Neural cell (in vitro differentiated cells): Measurements from ENCODE around the gene C1orf198. TPM values are rescaled to one million over a fixed set of nuclear protein-coding genes. Genes with fewer than 3 reads are reported as not detected.

Experiments used
- H2AFZ ChIP-seq: fragments of 200-600, 300-800 bp; sonication (generic), shearing (Covaris generic); 2 replicates; pipeline ENCODE4 v1.6.0; 2014; ENCODE audit warnings: low read depth, mild to moderate bottlenecking, antibody characterized with exemption, low read length, moderate library complexity
- H3F3A ChIP-seq: fragments of 200-600 bp; shearing (Covaris generic); 2 replicates; pipeline ENCODE4 v1.6.1; 2016; ENCODE audit warnings: mild to moderate bottlenecking, moderate library complexity, mixed read lengths, antibody characterized with exemption, low read length; ENCODE audit not compliant: insufficient read depth, poor library complexity, severe bottlenecking
- H3K27ac ChIP-seq: fragments of 200-600, 300-800 bp; sonication (generic), shearing (Covaris generic); 2 replicates; pipeline ENCODE4 v1.5.1; 2014; ENCODE audit warnings: mild to moderate bottlenecking, low read length, moderate library complexity
- H3K27me3 ChIP-seq: fragments of 300-800, 200-600 bp; sonication (generic), shearing (Covaris generic); 2 replicates; pipeline ENCODE4 v1.6.0; 2014; ENCODE audit warnings: mild to moderate bottlenecking, low read depth, low read length, moderate library complexity; ENCODE audit not compliant: insufficient read depth
- H3K36me3 ChIP-seq: fragments of 300-800, 200-600 bp; sonication (generic), shearing (Covaris generic); 2 replicates; pipeline ENCODE4 v1.5.1; 2014; ENCODE audit warnings: mild to moderate bottlenecking, antibody characterized with exemption, low read length, moderate library complexity; ENCODE audit not compliant: insufficient read depth
- H3K4me2 ChIP-seq: fragments of 300-800, 200-600 bp; sonication (generic), shearing (Covaris generic); 2 replicates; pipeline ENCODE4 v1.6.0; 2014; ENCODE audit warnings: mild to moderate bottlenecking, low read length
- H3K4me3 ChIP-seq: fragments of 300-800, 200-600 bp; sonication (generic), shearing (Covaris generic); 2 replicates; pipeline ENCODE4 v1.5.1; 2014; ENCODE audit warnings: mild to moderate bottlenecking, low read length, moderate library complexity
- H3K79me2 ChIP-seq: fragments of 200-600 bp; shearing (Covaris generic); replicated peaks from 2 replicates; pipeline ENCODE4 v1.6.0; 2014; ENCODE audit warnings: mild to moderate bottlenecking, low read length, moderate library complexity; ENCODE audit not compliant: insufficient read depth
- H3K9ac ChIP-seq: fragments of 300-800, 200-600 bp; sonication (generic), shearing (Covaris generic); 2 replicates; pipeline ENCODE4 v1.6.1; 2016; ENCODE audit warnings: mild to moderate bottlenecking, low read length, mixed read lengths
- H3K9me2 ChIP-seq: fragments of 200-600 bp; shearing (Covaris generic); 2 replicates; pipeline ENCODE4 v1.6.1; 2016; ENCODE audit warnings: mild to moderate bottlenecking, low read length, mixed read lengths; ENCODE audit not compliant: insufficient read depth
- H3K9me3 ChIP-seq: fragments of 200-600, 300-800 bp; sonication (generic), shearing (Covaris generic); 2 replicates; pipeline ENCODE4 v1.6.1; 2016; ENCODE audit warnings: mild to moderate bottlenecking, mixed run types, low read length, moderate library complexity, mixed read lengths
- H4K20me1 ChIP-seq: fragments of 200-600 bp; shearing (Covaris generic); 2 replicates; pipeline ENCODE4 v1.6.1; 2016; ENCODE audit warnings: mild to moderate bottlenecking, mixed run types; ENCODE audit not compliant: insufficient read depth
- EP300 ChIP-seq: fragments of 450-650 bp; conservative IDR thresholded peaks from 2 replicates; pipeline ENCODE4 v1.6.1; 2014; ENCODE audit warnings: antibody characterized with exemption, mild to moderate bottlenecking, moderate library complexity; ENCODE audit not compliant: poor library complexity, severe bottlenecking
- EZH2 ChIP-seq: fragments of 200-600, 300-800 bp; shearing (Covaris generic), sonication (generic); IDR thresholded peaks from 2 replicates; pipeline ENCODE4 v1.6.1; 2014; ENCODE audit warnings: antibody characterized with exemption, low read length, borderline replicate concordance, mild to moderate bottlenecking; ENCODE audit not compliant: insufficient read depth, poor library complexity, severe bottlenecking
- MXI1 ChIP-seq: fragments of 450-650 bp; conservative IDR thresholded peaks from 2 replicates; pipeline ENCODE4 v1.6.1; 2014; ENCODE audit warnings: antibody characterized with exemption, mild to moderate bottlenecking; ENCODE audit not compliant: poor library complexity, severe bottlenecking
- POLR2AphosphoS5 ChIP-seq: IDR thresholded peaks from 2 replicates; pipeline ENCODE4 v1.6.1; 2012
- RAD21 ChIP-seq: fragments of 450-650 bp; conservative IDR thresholded peaks from 2 replicates; pipeline ENCODE4 v1.6.1; 2014; ENCODE audit warnings: antibody characterized with exemption, mild to moderate bottlenecking, moderate library complexity
- SMC3 ChIP-seq: fragments of 450-650 bp; conservative IDR thresholded peaks from 2 replicates; pipeline ENCODE4 v1.6.1; 2014; ENCODE audit warnings: antibody characterized with exemption, mild to moderate bottlenecking, moderate library complexity; ENCODE audit not compliant: poor library complexity
- TAF1 ChIP-seq: IDR thresholded peaks from 2 replicates; pipeline ENCODE4 v1.6.1; 2012; ENCODE audit warnings: low read depth
- polyA plus RNA-seq: library from polyadenylated mRNA; depleted of rRNA; stranded (reverse); fragments of >200 nt; gene quantifications from 2 replicates; pipeline ENCODE4 v1.2.3, GENCODE V29; 2014
- TF ChIP-seq, protein P1 (sequence below): IDR thresholded peaks from 2 replicates; pipeline ENCODE4 v1.6.1; 2012; ENCODE audit warnings: borderline replicate concordance
- TF ChIP-seq, protein P2 (sequence below): fragments of 450-650 bp; IDR thresholded peaks from 2 replicates; pipeline ENCODE4 v1.5.1; 2014; ENCODE audit warnings: antibody characterized with exemption, mild to moderate bottlenecking, moderate library complexity; ENCODE audit not compliant: poor library complexity, severe bottlenecking

C1orf198 gene
- polyA plus RNA-seq, 1 donor from 2014 or later, result 16.7 TPM

DNA sequence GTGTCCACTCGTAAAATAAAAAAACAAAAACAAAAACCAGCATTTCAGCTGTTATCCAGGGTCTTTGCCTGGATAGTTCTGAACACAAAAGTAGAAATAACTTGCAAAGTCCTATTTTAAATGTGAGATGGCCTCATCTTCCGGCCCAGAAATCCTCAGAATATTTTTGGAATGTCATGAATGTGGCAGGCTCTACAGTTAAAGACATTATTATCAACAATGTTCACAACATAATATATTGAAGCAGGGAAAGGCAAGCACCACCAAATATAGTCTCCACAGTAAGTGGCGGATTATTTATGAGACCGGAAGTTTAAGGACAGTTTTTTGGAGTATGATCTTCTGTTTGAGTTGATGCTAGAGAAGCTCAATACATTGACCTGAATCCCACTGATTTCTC, 1.2 kb upstream of the C1orf198 start:
- H3K79me2 ChIP-seq, result peaks cover 27% of the 10 kb centered on the region
- no peaks in the 10 kb centered on the region for H4K20me1 ChIP-seq
- H3K9ac ChIP-seq, result no peak overlapping the region
- no peaks in the 10 kb centered on the region for H3K36me3 ChIP-seq
- H3F3A ChIP-seq, result no peaks in the 10 kb centered on the region
- no peak overlapping the region for H3K27ac ChIP-seq
- no peaks in the 10 kb centered on the region for H3K9me2 ChIP-seq
- no peaks in the 10 kb centered on the region for H3K27me3 ChIP-seq
- TF ChIP-seq, protein P1, sequence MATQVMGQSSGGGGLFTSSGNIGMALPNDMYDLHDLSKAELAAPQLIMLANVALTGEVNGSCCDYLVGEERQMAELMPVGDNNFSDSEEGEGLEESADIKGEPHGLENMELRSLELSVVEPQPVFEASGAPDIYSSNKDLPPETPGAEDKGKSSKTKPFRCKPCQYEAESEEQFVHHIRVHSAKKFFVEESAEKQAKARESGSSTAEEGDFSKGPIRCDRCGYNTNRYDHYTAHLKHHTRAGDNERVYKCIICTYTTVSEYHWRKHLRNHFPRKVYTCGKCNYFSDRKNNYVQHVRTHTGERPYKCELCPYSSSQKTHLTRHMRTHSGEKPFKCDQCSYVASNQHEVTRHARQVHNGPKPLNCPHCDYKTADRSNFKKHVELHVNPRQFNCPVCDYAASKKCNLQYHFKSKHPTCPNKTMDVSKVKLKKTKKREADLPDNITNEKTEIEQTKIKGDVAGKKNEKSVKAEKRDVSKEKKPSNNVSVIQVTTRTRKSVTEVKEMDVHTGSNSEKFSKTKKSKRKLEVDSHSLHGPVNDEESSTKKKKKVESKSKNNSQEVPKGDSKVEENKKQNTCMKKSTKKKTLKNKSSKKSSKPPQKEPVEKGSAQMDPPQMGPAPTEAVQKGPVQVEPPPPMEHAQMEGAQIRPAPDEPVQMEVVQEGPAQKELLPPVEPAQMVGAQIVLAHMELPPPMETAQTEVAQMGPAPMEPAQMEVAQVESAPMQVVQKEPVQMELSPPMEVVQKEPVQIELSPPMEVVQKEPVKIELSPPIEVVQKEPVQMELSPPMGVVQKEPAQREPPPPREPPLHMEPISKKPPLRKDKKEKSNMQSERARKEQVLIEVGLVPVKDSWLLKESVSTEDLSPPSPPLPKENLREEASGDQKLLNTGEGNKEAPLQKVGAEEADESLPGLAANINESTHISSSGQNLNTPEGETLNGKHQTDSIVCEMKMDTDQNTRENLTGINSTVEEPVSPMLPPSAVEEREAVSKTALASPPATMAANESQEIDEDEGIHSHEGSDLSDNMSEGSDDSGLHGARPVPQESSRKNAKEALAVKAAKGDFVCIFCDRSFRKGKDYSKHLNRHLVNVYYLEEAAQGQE, result no peak
- TF ChIP-seq TAF1, result no peak
- H3K4me3 ChIP-seq, result peak overlapping the region; percentile 93
- H3K4me2 ChIP-seq, result no peak overlapping the region
- no peaks in the 10 kb centered on the region for H3K9me3 ChIP-seq
- H2AFZ ChIP-seq, result no peak overlapping the region

GRCh38 chr1:230868736-230869385, 540 bp upstream of the C1orf198 start:
- peak overlapping the region; percentile 60 for H2AFZ ChIP-seq
- peak overlapping the region; percentile 93 for H3K4me3 ChIP-seq
- H3K9me2 ChIP-seq, result no peaks in the 10 kb centered on the region
- TF ChIP-seq MXI1, result peak; percentile 56
- TF ChIP-seq RAD21, result no peak
- H3K4me2 ChIP-seq, result peak overlapping the region; percentile 81
- peak overlapping the region; percentile 28 for H3K27ac ChIP-seq
- no peaks in the 10 kb centered on the region for H3K9me3 ChIP-seq
- H4K20me1 ChIP-seq, result no peaks in the 10 kb centered on the region
- H3K36me3 ChIP-seq, result no peaks in the 10 kb centered on the region
- H3K9ac ChIP-seq, result peak overlapping the region; percentile 63
- no peaks in the 10 kb centered on the region for H3K27me3 ChIP-seq
- no peaks in the 10 kb centered on the region for H3F3A ChIP-seq
- H3K79me2 ChIP-seq, result peaks cover 27% of the 10 kb centered on the region

- Histone ChIP-seq H3K4me3 (peak overlapping the region; percentile 93), H2AFZ (peak overlapping the region; percentile 83), H3F3A (no peaks in the 10 kb centered on the region), H3K27ac (no peak overlapping the region), H3K4me2 (peak overlapping the region; percentile 84), H3K27me3 (no peaks in the 10 kb centered on the region), H3K9ac (peak overlapping the region; percentile 75), H3K79me2 (peaks cover 29% of the 10 kb centered on the region), H3K9me2 (no peaks in the 10 kb centered on the region), H4K20me1 (no peaks in the 10 kb centered on the region), H3K9me3 (no peaks in the 10 kb centered on the region), H3K36me3 (no peaks in the 10 kb centered on the region)
- TF ChIP-seq, protein P1, result no peak
- TF ChIP-seq RAD21 (no peak), MXI1 (no peak), POLR2AphosphoS5 (no peak), EP300 (no peak), EZH2 (no peak), SMC3 (no peak), TAF1 (no peak)
- TF ChIP-seq, protein P2, sequence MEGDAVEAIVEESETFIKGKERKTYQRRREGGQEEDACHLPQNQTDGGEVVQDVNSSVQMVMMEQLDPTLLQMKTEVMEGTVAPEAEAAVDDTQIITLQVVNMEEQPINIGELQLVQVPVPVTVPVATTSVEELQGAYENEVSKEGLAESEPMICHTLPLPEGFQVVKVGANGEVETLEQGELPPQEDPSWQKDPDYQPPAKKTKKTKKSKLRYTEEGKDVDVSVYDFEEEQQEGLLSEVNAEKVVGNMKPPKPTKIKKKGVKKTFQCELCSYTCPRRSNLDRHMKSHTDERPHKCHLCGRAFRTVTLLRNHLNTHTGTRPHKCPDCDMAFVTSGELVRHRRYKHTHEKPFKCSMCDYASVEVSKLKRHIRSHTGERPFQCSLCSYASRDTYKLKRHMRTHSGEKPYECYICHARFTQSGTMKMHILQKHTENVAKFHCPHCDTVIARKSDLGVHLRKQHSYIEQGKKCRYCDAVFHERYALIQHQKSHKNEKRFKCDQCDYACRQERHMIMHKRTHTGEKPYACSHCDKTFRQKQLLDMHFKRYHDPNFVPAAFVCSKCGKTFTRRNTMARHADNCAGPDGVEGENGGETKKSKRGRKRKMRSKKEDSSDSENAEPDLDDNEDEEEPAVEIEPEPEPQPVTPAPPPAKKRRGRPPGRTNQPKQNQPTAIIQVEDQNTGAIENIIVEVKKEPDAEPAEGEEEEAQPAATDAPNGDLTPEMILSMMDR, result no peak
Observed at GRCh38 chr1:230867101-230867902, 1.0 kb downstream of the C1orf198 start.
